OCI-LY1 (cell line): Measurements from ENCODE around the gene SLN.

ENCODE experiments used
- EZH2 ChIP-seq: fragments of 200-600 bp; sonication (generic), shearing (Covaris generic); IDR thresholded peaks from 2 replicates; pipeline ENCODE4 v1.8.0; 2017; ENCODE audit warnings: borderline replicate concordance, mixed run types, mild to moderate bottlenecking, antibody characterized with exemption, low read length, moderate library complexity, mixed read lengths
- TF ChIP-seq, protein P1 (sequence below): fragments of 200-600 bp; sonication (generic), shearing (Covaris generic); IDR thresholded peaks from 2 replicates; pipeline ENCODE4 v1.5.1; 2017; ENCODE audit warnings: mild to moderate bottlenecking, antibody characterized with exemption, low read length, moderate library complexity, mixed read lengths

DNA sequence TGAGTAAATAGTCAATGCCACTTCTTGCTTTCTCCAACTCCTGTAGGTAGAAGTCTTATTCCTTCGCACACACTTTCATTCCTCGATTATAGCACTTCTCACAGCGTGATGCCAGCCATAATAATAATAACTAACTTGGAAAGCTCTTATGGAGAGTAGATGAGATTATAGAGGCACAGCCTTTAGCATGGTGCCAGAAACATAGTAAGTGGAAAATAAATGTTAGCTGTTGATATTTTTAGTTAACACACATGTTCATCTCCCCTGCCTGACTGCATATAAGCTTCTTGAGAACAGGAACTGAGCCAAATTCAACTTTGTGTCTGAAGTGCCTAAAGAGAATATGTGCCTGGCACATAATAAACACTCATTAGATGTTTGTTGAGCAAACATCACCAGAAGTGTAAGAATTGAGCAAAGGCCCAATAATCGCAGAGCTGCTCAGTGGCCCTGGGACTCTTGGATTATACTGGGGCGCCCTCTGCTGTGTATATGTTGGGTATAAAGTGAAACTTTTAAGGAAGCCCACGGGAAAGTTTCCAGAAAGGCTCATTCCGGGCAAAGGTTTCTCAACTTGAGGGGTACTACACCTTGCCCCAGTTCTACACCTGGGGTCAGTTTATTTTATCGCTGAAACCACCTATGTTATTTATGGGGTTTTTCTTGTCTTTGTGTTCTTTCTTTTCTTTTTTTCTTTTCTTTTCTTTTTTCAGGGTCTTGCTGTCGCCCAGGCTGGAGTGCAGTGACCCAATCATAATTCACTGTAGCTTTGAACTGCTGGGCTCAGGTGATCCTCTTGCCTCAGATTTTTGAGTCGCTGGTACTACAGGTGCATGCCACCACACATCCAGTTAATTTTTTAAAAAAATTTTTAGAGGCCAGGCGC is 22.3 kb downstream of the SLN start:
- TF ChIP-seq, protein P1, sequence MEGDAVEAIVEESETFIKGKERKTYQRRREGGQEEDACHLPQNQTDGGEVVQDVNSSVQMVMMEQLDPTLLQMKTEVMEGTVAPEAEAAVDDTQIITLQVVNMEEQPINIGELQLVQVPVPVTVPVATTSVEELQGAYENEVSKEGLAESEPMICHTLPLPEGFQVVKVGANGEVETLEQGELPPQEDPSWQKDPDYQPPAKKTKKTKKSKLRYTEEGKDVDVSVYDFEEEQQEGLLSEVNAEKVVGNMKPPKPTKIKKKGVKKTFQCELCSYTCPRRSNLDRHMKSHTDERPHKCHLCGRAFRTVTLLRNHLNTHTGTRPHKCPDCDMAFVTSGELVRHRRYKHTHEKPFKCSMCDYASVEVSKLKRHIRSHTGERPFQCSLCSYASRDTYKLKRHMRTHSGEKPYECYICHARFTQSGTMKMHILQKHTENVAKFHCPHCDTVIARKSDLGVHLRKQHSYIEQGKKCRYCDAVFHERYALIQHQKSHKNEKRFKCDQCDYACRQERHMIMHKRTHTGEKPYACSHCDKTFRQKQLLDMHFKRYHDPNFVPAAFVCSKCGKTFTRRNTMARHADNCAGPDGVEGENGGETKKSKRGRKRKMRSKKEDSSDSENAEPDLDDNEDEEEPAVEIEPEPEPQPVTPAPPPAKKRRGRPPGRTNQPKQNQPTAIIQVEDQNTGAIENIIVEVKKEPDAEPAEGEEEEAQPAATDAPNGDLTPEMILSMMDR, result peak; percentile 71
- TF ChIP-seq EZH2, result no peak
